Measurements from ENCODE around the gene CASTOR1.

GRCh38 chr22:30299322-30299721, 10.0 kb upstream of the CASTOR1 start:
- TF ChIP-seq CTCF (conservative IDR thresholded peaks at IDR 0.05 in 1 of 2, IDR thresholded peaks at IDR 0.05 in 1 of 2; ENCODE audit: low read depth in 1 of 2, low read length in 2 of 2) (no peak), EZH2 (IDR thresholded peaks at IDR 0.05; ENCODE audit: low read length, missing control alignments) (no peak)

Measured in fibroblast of lung (primary cell).